Measurements from ENCODE around the gene NINJ1.

NINJ1 gene

GRCh38 chr9:93086447-93087224, 47.4 kb downstream of the NINJ1 start:
- no peak for DNase-seq

- no peak for DNase-seq
Measured at GRCh38 chr9:93085676-93086075, 48.4 kb downstream of the NINJ1 start.

DNA sequence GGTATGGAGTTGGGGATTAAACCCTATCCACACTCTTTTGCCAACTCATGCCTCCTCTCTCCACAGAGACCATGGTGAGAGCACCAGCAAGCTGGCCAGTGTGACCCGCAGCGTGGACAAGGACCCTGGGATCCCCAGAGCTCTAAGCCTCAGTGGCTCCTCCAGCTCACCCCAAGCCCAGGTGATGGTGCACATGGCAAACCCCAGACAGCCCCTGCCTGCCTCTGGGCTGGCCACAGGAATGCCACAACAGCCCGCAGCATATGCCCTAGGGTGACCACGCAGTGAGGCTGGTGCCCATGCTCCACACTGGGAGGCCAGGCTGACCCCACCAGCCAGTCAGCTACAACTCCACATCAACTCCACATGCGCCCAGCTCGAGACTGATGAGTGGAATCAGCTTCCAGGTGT, 49.6 kb downstream of the NINJ1 start:
- no peak for DNase-seq

DNA sequence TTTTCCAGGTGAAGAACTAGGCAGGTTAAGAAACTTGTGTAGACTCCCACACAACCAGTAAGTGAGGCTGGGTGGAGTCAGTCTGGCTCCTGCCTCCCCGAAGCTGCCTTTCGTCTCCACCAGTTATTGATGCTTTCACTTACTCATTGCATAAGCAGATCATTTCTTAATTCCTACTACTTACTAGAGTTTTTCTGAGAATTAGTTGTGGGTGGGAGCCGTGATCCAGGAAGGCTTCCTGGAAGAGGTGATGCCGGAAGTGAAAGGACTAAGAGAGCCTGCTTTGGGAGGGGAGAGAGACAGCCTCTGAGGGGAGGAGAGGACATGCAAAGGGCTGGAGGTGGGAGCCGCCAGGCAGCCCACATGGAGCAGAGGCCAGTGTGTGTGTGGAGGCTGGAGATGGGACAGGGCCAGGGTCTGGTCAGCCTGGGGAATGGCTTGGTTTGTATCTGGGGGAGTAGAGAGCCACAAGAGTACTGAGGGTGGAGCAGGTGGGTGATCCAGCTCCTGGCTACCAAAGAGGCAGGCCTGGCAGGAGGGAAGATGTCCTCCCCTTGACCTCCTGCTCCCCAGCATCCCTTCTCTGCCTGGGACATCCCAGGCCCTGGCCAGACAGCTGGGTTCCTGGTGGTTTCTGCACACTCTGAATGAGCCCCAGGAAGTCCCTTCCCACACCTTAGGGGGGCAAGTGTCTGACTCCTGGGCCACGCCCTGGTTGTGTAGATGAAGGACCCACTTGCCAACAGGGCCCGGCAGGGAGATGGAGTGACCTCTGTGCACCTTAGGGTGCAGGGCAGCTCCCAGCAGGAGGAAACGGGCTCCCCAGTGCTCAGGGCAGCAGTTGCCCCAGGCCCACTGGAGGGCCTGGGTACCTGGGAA, 50.2 kb downstream of the NINJ1 start:
- no peak for DNase-seq

- DNase-seq, result no peak
Measured at GRCh38 chr9:93082841-93083411, 51.1 kb downstream of the NINJ1 start.

DNA sequence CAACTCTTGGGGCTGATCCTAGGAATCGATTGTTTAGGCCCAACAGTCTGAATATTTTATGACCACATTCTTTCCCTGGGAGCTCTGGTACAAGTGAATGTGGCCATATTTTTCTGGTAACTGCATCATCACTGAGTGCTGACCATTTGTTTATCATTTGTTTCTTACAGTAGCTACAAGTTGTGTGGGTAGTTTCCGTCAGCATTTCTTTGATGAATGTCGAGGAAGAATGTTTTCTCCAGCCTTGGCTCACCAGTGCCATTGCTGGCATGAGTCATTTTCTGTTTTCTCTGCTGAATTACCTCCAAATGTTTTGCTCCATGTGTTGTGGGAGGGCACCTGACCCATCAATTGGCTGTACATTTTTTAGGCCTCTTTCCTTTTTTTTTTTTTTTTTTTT, 52.1 kb downstream of the NINJ1 start:
- DNase-seq, result no peak

DNA sequence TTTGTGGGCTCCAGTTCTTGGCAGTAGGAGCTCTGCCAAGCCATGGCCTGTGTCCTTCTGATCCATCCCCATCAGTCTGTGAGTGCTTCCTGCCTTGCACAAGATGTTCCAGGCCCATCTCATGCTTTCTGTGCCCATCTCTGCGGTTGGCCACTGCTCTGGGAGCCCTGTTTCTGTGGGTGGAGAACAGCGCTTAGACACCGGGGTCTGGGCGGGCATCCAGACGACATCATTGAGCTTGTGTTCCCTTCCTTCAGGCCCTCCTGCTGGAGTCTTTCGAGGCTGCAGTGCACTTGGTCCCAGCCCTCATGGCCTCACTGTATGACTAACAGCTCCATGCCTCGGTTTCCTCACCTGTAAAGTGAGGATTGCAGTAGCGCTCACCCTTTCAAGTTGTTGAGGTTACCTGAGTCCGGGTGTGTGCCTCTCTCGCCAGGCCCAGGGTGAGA, 52.9 kb downstream of the NINJ1 start:
- DNase-seq, result no peak

DNA sequence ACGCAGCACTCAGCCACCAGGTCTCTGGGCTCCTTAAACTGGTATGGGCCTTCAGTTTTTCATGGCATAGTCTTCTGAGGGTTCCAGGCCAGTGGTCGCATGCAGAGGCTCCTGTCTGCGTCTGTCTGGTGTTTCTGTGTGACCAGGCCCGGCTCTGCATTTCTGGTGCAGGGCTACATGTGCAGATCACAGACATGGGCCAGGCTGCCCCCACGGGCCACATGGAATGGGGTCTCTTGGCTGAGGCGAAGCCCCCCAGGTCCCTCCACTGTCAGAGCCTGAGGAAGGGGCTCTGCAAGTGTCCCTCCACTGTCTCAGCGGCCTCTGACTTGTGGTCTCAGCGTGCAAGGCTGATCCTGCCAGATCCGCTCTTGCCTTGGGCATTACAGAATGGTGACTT, 53.6 kb downstream of the NINJ1 start:
- DNase-seq, result no peak

GRCh38 chr9:93079371-93079770, 54.7 kb downstream of the NINJ1 start:
- DNase-seq, result no peak

DNA sequence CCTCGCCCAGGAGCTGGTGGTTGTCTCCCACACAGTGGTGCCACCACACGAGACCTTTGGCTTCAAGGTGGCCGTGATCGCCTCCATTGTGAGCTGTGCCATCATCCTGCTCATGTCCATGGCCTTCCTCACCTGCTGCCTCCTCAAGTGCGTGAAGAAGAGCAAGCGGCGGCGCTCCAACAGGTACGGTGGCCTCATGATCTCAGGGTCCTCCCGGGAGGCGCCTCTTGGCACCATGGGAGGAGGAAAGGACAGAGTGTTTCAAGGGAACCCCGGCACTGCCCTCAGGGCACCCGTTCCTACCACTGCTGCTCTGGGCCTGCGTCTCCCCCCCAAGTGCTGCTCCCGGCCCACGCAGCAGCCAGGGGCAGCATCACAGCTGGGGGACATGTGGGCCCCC, 56.2 kb downstream of the NINJ1 start:
- no peak for DNase-seq

GRCh38 chr9:93077367-93077766, 56.7 kb downstream of the NINJ1 start:
- DNase-seq, result no peak

DNA sequence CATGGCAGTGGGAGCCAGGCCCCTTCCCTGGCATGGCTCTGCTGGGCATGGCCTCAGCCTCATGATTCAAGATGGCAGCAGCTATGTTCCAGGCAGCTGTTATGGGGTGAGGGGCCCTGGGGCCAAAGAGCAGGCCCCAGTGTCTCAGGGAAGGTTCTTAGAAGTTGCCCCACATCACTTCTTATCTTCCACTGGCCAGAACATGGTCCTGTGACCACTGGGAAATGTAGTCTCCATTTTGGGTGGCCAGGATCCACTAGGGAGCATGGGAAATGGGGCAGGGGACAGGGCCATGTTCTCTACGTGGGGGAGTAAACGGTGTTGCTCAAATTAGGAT, 57.3 kb downstream of the NINJ1 start:
- DNase-seq, result no peak

- DNase-seq, result no peak
Measured at GRCh38 chr9:93076101-93076791, 57.8 kb downstream of the NINJ1 start.

DNA sequence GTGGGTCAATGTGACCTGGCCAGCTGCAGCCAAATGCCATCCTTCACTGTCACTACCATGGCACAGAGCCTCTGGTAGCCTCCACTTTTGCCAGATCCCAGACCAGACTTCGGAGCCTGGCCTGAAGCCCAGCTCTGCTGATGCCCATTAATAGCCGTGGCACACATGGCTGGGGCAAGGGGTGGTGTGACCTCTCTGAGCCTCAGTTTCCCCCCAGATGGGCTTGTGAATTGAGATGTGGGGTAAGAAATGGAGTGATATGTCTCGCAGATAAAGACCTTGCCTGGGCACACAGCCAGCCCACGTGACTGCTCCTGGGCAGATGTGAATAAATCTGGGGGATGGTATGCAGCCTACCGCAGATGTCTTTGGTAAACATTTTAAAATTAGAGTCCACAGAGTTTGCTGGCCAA, 61.7 kb downstream of the NINJ1 start:
- no peak for DNase-seq

Measured in NCI-H2081 treated with DMSO at 0.1 percent for 48 hours (cell line).